SJSA1 (cell line): ENCODE measurements around the gene EPG5. TPM values are rescaled to one million over a fixed set of nuclear protein-coding genes. Genes with fewer than 3 reads are reported as not detected.

Experiments
- DNase-seq, 2 experiments: peaks; one replicate each; pipeline ENCODE4 v3.0.0-alpha.2; 2015 to 2020; ENCODE audit warnings: low spot score in 2 of 2, low read depth in 1 of 2
- H3K27ac ChIP-seq: fragments of 250-450 bp; sonication (Bioruptor Pico); 2 replicates; pipeline ENCODE4 v1.5.1; 2020; ENCODE audit warnings: mild to moderate bottlenecking, moderate library complexity
- H3K27me3 ChIP-seq: fragments of 250-450 bp; sonication (Bioruptor Pico); replicated peaks from 2 replicates; pipeline ENCODE4 v1.5.1; 2020; ENCODE audit warnings: mild to moderate bottlenecking, moderate library complexity
- H3K36me3 ChIP-seq: fragments of 250-450 bp; sonication (Bioruptor Pico); 2 replicates; pipeline ENCODE4 v1.5.1; 2020; ENCODE audit warnings: mild to moderate bottlenecking
- H3K4me1 ChIP-seq: fragments of 250-450 bp; sonication (Bioruptor Pico); replicated peaks from 2 replicates; pipeline ENCODE4 v1.6.1; 2021; ENCODE audit warnings: mild to moderate bottlenecking
- H3K4me3 ChIP-seq: fragments of 250-450 bp; sonication (Bioruptor Pico); 2 replicates; pipeline ENCODE4 v1.5.1; 2020; ENCODE audit warnings: mild to moderate bottlenecking
- H3K9me3 ChIP-seq: fragments of 250-450 bp; sonication (Bioruptor Pico); replicated peaks from 2 replicates; pipeline ENCODE4 v1.5.1; 2020; ENCODE audit warnings: mild to moderate bottlenecking
- total RNA-seq: library from RNA; depleted of rRNA; stranded (reverse); fragments of >200 nt; shearing (Covaris generic); gene quantifications from 2 replicates; pipeline ENCODE4 v1.2.3, GENCODE V29; 2014

EPG5 gene
- total RNA-seq, 1 experiment from 2014 or later, result 14.8 TPM

GRCh38 chr18:45841765-45842442 lies 125.2 kb downstream of the EPG5 start:
- H3K4me1 ChIP-seq, result peaks cover 18% of the 10 kb centered on the region
- no peaks in the 10 kb centered on the region for H3K9me3 ChIP-seq
- H3K36me3 ChIP-seq, result 0 out of 2 replicates have a peak, but pooled peaks cover 2% of the 10 kb centered on the region
- no peak overlapping the region for H3K4me3 ChIP-seq
- DNase-seq, result no peak
- H3K27ac ChIP-seq, result no peak overlapping the region
- H3K27me3 ChIP-seq, result no peaks in the 10 kb centered on the region

GRCh38 chr18:45841060-45841764 lies 125.9 kb downstream of the EPG5 start:
- DNase-seq, result no peak
- no peaks in the 10 kb centered on the region for H3K27me3 ChIP-seq
- H3K36me3 ChIP-seq, result 0 out of 2 replicates have a peak, but pooled peaks cover 2% of the 10 kb centered on the region
- H3K4me3 ChIP-seq, result no peak overlapping the region
- no peak overlapping the region for H3K27ac ChIP-seq
- H3K9me3 ChIP-seq, result no peaks in the 10 kb centered on the region
- peaks cover 18% of the 10 kb centered on the region for H3K4me1 ChIP-seq

GRCh38 chr18:45839414-45840395 lies 127.4 kb downstream of the EPG5 start:
- DNase-seq, result peak in 1 of 2 experiments; percentile 67

GRCh38 chr18:45838302-45839070 lies 128.6 kb downstream of the EPG5 start:
- Histone ChIP-seq H3K4me1 (peaks cover 16% of the 10 kb centered on the region), H3K27me3 (no peaks in the 10 kb centered on the region), H3K4me3 (no peak overlapping the region), H3K27ac (no peak overlapping the region), H3K36me3 (no peaks in the 10 kb centered on the region; the same call in 1 of the 2 replicates), H3K9me3 (no peaks in the 10 kb centered on the region)
- no peak for DNase-seq

More at GRCh38 chr18:45839414-45840395, 127.4 kb downstream of the EPG5 start:
- Histone ChIP-seq H3K4me3 (no peak overlapping the region), H3K27me3 (no peaks in the 10 kb centered on the region), H3K27ac (no peak overlapping the region), H3K4me1 (peaks cover 16% of the 10 kb centered on the region), H3K9me3 (no peaks in the 10 kb centered on the region), H3K36me3 (0 out of 2 replicates have a peak, but pooled peaks cover under 1% of the 10 kb centered on the region)

GRCh38 chr18:45837283-45838070 lies 129.7 kb downstream of the EPG5 start:
- no peak for DNase-seq
- Histone ChIP-seq H3K9me3 (no peaks in the 10 kb centered on the region), H3K27me3 (no peaks in the 10 kb centered on the region), H3K36me3 (no peaks in the 10 kb centered on the region; the same call in 1 of the 2 replicates), H3K27ac (no peak overlapping the region), H3K4me3 (no peak overlapping the region), H3K4me1 (peaks cover 16% of the 10 kb centered on the region)

- H3K9me3 ChIP-seq, result no peaks in the 10 kb centered on the region
- H3K4me3 ChIP-seq, result no peak overlapping the region
- no peak overlapping the region for H3K27ac ChIP-seq
- H3K4me1 ChIP-seq, result peaks cover 16% of the 10 kb centered on the region
- no peaks in the 10 kb centered on the region; the same call in 1 of the 2 replicates for H3K36me3 ChIP-seq
- no peaks in the 10 kb centered on the region for H3K27me3 ChIP-seq
- DNase-seq, result no peak
These were observed 130.6 kb downstream of the EPG5 start for GRCh38 chr18:45836242-45837205.

GRCh38 chr18:45835057-45835636 lies 132.0 kb downstream of the EPG5 start:
- H3K4me3 ChIP-seq, result no peak overlapping the region
- H3K36me3 ChIP-seq, result no peaks in the 10 kb centered on the region; the same call in 1 of the 2 replicates
- no peaks in the 10 kb centered on the region for H3K9me3 ChIP-seq
- peaks cover 11% of the 10 kb centered on the region for H3K4me1 ChIP-seq
- no peaks in the 10 kb centered on the region for H3K27me3 ChIP-seq
- no peak overlapping the region for H3K27ac ChIP-seq
- no peak for DNase-seq

GRCh38 chr18:45834306-45834705 lies 132.8 kb downstream of the EPG5 start:
- DNase-seq, result no peak
- Histone ChIP-seq H3K4me3 (no peak overlapping the region), H3K9me3 (no peaks in the 10 kb centered on the region), H3K27ac (no peak overlapping the region), H3K4me1 (peaks cover 5% of the 10 kb centered on the region), H3K36me3 (no peaks in the 10 kb centered on the region; the same call in 1 of the 2 replicates), H3K27me3 (no peaks in the 10 kb centered on the region)

- Histone ChIP-seq H3K27ac (no peak overlapping the region), H3K4me3 (no peak overlapping the region), H3K36me3 (no peaks in the 10 kb centered on the region; the same call in 1 of the 2 replicates), H3K9me3 (no peaks in the 10 kb centered on the region), H3K27me3 (no peaks in the 10 kb centered on the region), H3K4me1 (peaks cover 7% of the 10 kb centered on the region)
- no peak for DNase-seq
These were observed 133.3 kb downstream of the EPG5 start for GRCh38 chr18:45833846-45834245.

- no peak for DNase-seq
- no peaks in the 10 kb centered on the region for H3K27me3 ChIP-seq
- H3K36me3 ChIP-seq, result no peaks in the 10 kb centered on the region; the same call in 1 of the 2 replicates
- peaks cover 37% of the 10 kb centered on the region for H3K4me1 ChIP-seq
- H3K4me3 ChIP-seq, result no peak overlapping the region
- no peak overlapping the region for H3K27ac ChIP-seq
- H3K9me3 ChIP-seq, result 0 out of 2 replicates have a peak, but pooled peaks cover 2% of the 10 kb centered on the region
These were observed 136.2 kb downstream of the EPG5 start for GRCh38 chr18:45830917-45831316.

GRCh38 chr18:45829855-45830254 lies 137.3 kb downstream of the EPG5 start:
- no peak overlapping the region for H3K4me3 ChIP-seq
- H3K27me3 ChIP-seq, result no peaks in the 10 kb centered on the region
- H3K27ac ChIP-seq, result no peak overlapping the region
- H3K4me1 ChIP-seq, result peaks cover 46% of the 10 kb centered on the region
- no peaks in the 10 kb centered on the region; the same call in 1 of the 2 replicates for H3K36me3 ChIP-seq
- DNase-seq, result no peak
- 0 out of 2 replicates have a peak, but pooled peaks cover 2% of the 10 kb centered on the region for H3K9me3 ChIP-seq
